Superior temporal gyrus (tissue), 1 donor: ENCODE data around the gene TMEM126A.
A peak's percentile ranks its signal among the peaks of the same experiment; 100 is the strongest.

Experiments used
- DNase-seq: peaks from one replicate; pipeline ENCODE4 v3.0.0-alpha.2; 2016; ENCODE audit errors: extremely low spot score

Gene TMEM126A

GRCh38 chr11:85695546-85695945, 47.8 kb downstream of the TMEM126A start:
- DNase-seq: no peak

- DNase-seq: no peak
Observed at GRCh38 chr11:85697747-85698146, 50.0 kb downstream of the TMEM126A start.

- no peak for DNase-seq
Observed at GRCh38 chr11:85698195-85698594, 50.4 kb downstream of the TMEM126A start.

- DNase-seq: no peak
Observed at GRCh38 chr11:85699957-85700741, 52.4 kb downstream of the TMEM126A start.

GRCh38 chr11:85704967-85705366, 57.2 kb downstream of the TMEM126A start:
- peak; percentile 24 for DNase-seq

GRCh38 chr11:85705800-85706199, 58.0 kb downstream of the TMEM126A start:
- DNase-seq: peak; percentile 43
